Measurements from ENCODE around the gene EDDM13.
"Not testable (repeated sequence)": the region's sequence is repeated elsewhere in the genome, so short reads cannot be mapped to it uniquely, and the experiment has no call there.

EDDM13 gene

DNA sequence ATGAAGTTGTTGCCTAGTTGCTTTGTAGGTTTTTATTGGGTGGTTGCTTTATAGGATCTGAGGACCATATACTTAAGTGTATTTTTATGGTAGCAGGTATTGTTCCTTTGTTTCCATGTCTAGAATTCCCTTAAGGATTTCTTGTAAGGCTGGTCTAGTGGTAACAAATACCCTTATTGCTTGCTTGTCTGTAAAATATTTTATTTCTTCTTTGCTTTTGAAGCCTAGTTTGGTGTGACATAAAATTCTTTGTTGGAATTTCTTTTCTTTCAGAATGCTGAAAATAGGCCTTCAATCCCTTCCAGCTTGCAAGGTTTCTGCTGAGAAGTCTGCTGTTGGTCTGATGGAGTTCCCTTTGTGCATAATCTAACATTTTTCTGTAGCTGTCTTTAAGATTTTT, 60.1 kb downstream of the EDDM13 start:
- TF ChIP-seq, protein P1, sequence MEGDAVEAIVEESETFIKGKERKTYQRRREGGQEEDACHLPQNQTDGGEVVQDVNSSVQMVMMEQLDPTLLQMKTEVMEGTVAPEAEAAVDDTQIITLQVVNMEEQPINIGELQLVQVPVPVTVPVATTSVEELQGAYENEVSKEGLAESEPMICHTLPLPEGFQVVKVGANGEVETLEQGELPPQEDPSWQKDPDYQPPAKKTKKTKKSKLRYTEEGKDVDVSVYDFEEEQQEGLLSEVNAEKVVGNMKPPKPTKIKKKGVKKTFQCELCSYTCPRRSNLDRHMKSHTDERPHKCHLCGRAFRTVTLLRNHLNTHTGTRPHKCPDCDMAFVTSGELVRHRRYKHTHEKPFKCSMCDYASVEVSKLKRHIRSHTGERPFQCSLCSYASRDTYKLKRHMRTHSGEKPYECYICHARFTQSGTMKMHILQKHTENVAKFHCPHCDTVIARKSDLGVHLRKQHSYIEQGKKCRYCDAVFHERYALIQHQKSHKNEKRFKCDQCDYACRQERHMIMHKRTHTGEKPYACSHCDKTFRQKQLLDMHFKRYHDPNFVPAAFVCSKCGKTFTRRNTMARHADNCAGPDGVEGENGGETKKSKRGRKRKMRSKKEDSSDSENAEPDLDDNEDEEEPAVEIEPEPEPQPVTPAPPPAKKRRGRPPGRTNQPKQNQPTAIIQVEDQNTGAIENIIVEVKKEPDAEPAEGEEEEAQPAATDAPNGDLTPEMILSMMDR (IDR thresholded peaks at IDR 0.05; ENCODE audit: low read depth, low read length) = no peak
- H3K4me3 ChIP-seq (ENCODE audit: low read depth, low read length) = no peak overlapping the region

DNA sequence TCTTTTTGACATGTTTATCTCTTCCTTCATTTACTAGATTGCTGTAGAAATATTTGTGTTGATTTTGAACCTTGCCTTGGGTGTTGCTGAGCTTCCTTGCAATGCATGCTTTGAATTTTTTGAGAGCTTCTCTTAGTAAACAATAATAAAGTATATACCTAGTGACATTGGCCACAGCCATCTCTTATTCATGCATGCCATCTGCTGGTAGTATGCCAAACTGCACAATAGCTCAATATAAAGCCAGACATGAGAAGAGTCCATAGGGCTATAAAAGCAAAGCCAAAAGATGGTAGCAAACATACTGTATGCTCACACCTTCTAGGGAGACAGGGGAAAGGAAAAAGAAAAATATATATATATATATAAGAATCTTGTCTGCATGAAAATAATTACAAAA, 61.0 kb downstream of the EDDM13 start:
- TF ChIP-seq, protein P1 (IDR thresholded peaks at IDR 0.05; ENCODE audit: low read depth, low read length) = peak; percentile 58
- no peak overlapping the region for H3K4me3 ChIP-seq (ENCODE audit: low read depth, low read length)

GRCh38 chr19:56335371-56335770, 62.8 kb downstream of the EDDM13 start:
- H3K4me3 ChIP-seq (ENCODE audit: low read depth, low read length) = not testable (repeated sequence)

DNA sequence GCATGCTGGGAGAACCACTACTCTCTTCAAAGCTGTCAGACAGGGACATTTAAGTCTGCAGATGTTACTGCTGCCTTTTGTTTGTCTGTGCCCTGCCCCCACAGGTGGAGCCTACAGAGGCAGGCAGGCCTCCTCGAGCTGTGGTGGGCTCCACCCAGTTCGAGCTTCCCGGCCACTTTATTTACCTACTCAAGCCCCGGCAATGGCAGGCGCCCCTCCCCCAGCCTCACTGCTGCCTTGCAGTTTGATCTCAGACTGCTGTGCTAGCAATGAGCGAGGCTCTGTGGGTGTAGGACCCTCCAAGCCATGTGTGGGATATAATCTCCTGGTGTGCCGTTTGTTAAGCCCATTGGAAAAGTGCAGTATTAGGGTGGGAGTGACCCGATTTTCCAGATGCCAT, 64.5 kb downstream of the EDDM13 start:
- H3K4me3 ChIP-seq (ENCODE audit: low read depth, low read length) = not testable (repeated sequence)

GRCh38 chr19:56339031-56339430, 66.5 kb downstream of the EDDM13 start:
- not testable (repeated sequence) for H3K4me3 ChIP-seq (ENCODE audit: low read depth, low read length)

DNA sequence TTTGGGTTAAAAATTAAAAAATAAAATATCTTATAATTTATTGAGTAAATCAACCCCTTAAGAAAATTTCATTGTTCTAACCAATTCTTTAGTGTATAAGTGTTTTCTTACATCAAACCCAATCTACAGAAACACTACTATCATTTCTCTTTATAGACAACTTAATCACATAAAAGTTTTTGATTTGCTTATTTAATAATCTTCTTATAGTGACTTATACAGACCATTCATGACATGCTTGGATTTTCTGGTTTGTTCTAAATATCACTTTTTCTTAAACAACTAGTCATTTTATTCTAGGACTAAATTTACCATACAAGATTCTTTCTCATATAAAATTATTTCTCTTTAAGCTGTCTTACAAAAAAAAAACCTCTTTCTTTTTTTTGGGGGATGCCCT, 69.4 kb downstream of the EDDM13 start:
- H3K4me3 ChIP-seq (ENCODE audit: low read depth, low read length) = no peak overlapping the region
- TF ChIP-seq, protein P1 (IDR thresholded peaks at IDR 0.05; ENCODE audit: low read depth, low read length) = no peak

DNA sequence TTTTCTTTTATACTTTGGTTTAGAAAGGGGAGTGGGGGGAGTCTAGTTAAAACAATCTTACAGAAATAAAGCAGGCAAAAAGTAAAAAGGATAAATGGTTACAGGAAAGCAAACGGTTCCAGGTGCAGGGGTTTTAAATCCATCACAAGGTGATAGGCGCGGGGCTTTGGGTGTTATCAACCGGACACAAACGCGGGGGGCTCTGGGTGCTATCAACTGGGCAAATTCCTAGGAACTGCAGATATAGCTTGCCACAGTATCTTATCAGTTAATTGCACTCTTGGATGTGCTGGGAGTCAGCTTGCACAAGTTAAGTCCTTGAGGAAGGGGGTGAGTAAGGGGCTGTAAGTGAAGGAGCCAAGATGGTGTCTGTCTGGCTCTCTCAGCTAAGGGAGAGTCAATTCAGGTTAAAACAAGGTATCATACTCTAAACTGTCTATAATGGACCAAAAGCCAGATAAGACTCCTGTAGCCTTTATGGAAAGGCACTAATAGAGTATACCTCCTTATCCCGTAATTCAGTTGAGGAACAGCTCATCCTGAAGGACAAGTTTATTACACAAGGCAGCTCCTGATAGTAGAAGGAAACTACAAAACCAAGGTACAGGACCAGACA, 74.7 kb downstream of the EDDM13 start:
- TF ChIP-seq, protein P1 (IDR thresholded peaks at IDR 0.05; ENCODE audit: low read depth, low read length) = no peak
- H3K4me3 ChIP-seq (ENCODE audit: low read depth, low read length) = no peak overlapping the region

DNA sequence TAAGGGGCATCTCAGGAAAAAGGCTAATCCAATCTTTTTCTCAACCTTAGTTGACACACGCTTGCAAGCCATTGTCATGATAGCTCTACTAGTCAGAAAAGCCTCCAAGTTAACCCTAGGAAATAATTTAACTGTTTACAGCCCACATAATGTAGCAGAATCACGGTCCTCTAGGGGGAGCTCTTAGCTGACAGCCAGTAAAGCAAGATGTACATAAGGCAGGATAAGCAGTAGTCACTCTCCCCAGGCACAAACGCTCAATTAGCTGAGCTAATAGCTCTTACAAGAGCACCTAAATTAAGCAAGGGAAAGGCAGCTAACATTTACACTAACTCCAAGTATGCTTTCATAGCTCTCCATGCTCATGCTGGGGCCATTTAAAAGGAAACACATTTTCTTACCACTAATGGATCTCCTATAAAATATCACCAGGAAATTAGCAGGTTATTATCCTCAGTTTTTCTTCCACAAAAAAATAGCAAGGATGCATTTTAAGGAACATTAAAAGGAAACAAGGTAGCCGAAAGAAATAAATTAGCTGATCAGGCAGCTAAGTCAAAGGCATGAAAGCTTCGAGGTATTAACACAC, 75.8 kb downstream of the EDDM13 start:
- TF ChIP-seq, protein P1 (IDR thresholded peaks at IDR 0.05; ENCODE audit: low read depth, low read length) = peak; percentile 38
- no peak overlapping the region for H3K4me3 ChIP-seq (ENCODE audit: low read depth, low read length)

DNA sequence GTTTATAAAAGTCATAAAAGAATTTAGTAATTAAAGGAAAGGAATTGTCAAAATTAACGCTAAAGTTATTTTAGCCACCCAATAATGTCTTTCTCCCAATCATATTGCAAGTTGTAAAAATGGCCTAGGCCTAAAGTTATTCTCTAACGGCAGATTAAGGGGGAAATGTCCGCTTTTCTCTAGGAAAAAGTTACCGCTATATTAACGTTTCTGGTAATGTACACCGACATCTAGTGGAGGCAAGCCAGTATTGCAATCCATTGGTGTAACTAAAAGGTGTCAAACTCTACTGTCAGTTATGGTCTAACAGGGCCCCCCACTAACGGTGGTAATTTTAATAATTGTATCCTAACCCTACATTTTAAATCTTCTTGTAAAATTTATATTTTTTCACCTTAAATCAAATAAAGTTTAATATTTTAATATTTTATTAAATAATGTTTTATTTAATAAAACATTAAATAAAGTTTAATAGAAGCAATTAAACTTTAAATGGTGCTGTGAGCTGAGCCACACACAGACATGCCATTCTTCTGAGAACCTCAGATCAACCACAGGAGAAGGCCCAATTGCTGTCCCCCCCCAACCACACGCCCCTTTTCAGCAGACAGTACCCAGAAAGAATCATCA, 78.0 kb downstream of the EDDM13 start:
- TF ChIP-seq, protein P1 (IDR thresholded peaks at IDR 0.05; ENCODE audit: low read depth, low read length) = peak; percentile 75
- no peak overlapping the region for H3K4me3 ChIP-seq (ENCODE audit: low read depth, low read length)
